ENCODE measurements around the gene MRM1.

MRM1 gene

DNA sequence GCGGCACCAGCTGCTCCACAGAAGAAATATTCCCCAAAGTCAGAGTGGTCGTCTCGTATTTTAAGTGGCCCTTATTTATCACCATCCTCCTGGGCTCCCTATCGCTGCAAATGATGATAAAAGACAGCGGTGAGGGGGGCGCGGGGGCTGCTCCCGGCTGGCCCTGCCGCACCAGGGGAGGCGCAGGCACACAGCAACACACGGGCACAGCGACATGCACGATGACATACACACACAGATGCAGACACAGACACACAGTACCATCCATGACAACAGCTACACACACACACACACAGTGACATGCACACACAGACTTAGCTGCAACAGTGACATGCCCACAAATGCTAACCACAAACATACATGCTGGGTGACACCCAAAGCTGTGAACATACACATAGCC, 52.5 kb downstream of the MRM1 start:
- H3K4me1 ChIP-seq (ENCODE audit: control insufficient read depth, insufficient read depth, low read length): peaks cover 14% of the 10 kb centered on the region
- no peaks in the 10 kb centered on the region for H3K9me3 ChIP-seq (ENCODE audit: control insufficient read depth, insufficient read depth, low read depth, low read length)
- no peak overlapping the region for H3K9ac ChIP-seq (ENCODE audit: low read length)
- H3K4me3 ChIP-seq (ENCODE audit: low read depth, low read length): no peak overlapping the region
- no peak overlapping the region for H3K27ac ChIP-seq (ENCODE audit: low read depth, low read length)
- no peaks in the 10 kb centered on the region for H3K36me3 ChIP-seq (ENCODE audit: control insufficient read depth, insufficient read depth, low read length)
- peaks cover 72% of the 10 kb centered on the region for H3K27me3 ChIP-seq (ENCODE audit: control insufficient read depth, insufficient read depth, low read length)

- Histone ChIP-seq H3K9me3 (ENCODE audit: control insufficient read depth, insufficient read depth, low read depth, low read length) (no peaks in the 10 kb centered on the region), H3K4me1 (ENCODE audit: control insufficient read depth, insufficient read depth, low read length) (peaks cover 6% of the 10 kb centered on the region), H3K36me3 (ENCODE audit: control insufficient read depth, insufficient read depth, low read length) (no peaks in the 10 kb centered on the region), H3K9ac (ENCODE audit: low read length) (no peak overlapping the region), H3K4me3 (ENCODE audit: low read depth, low read length) (no peak overlapping the region), H3K27me3 (ENCODE audit: control insufficient read depth, insufficient read depth, low read length) (peaks cover 64% of the 10 kb centered on the region), H3K27ac (ENCODE audit: low read depth, low read length) (no peak overlapping the region)
Measured at GRCh38 chr17:36655726-36656125, 54.3 kb downstream of the MRM1 start.

GRCh38 chr17:36657390-36657762, 56.0 kb downstream of the MRM1 start:
- Histone ChIP-seq H3K27me3 (ENCODE audit: control insufficient read depth, insufficient read depth, low read length) (peaks cover 55% of the 10 kb centered on the region), H3K27ac (ENCODE audit: low read depth, low read length) (no peak overlapping the region), H3K4me3 (ENCODE audit: low read depth, low read length) (peak overlapping the region; percentile 69), H3K9ac (ENCODE audit: low read length) (peak overlapping the region; percentile 10), H3K4me1 (ENCODE audit: control insufficient read depth, insufficient read depth, low read length) (peaks cover 5% of the 10 kb centered on the region), H3K36me3 (ENCODE audit: control insufficient read depth, insufficient read depth, low read length) (no peaks in the 10 kb centered on the region), H3K9me3 (ENCODE audit: control insufficient read depth, insufficient read depth, low read depth, low read length) (no peaks in the 10 kb centered on the region)

- Histone ChIP-seq H3K4me3 (ENCODE audit: low read depth, low read length) (peak overlapping the region; percentile 69), H3K9me3 (ENCODE audit: control insufficient read depth, insufficient read depth, low read depth, low read length) (no peaks in the 10 kb centered on the region), H3K27ac (ENCODE audit: low read depth, low read length) (no peak overlapping the region), H3K9ac (ENCODE audit: low read length) (peak overlapping the region; percentile 10), H3K4me1 (ENCODE audit: control insufficient read depth, insufficient read depth, low read length) (peaks cover 5% of the 10 kb centered on the region), H3K36me3 (ENCODE audit: control insufficient read depth, insufficient read depth, low read length) (no peaks in the 10 kb centered on the region), H3K27me3 (ENCODE audit: control insufficient read depth, insufficient read depth, low read length) (peaks cover 56% of the 10 kb centered on the region)
Measured at GRCh38 chr17:36657763-36658490, 56.5 kb downstream of the MRM1 start.
